HepG2 (cell line): ENCODE data around the gene AZI2. TPM values are rescaled to one million over a fixed set of nuclear protein-coding genes. Genes with fewer than 3 reads are reported as not detected.

Experiments used
- CEBPB ChIP-seq: IDR thresholded peaks from 2 replicates; pipeline ENCODE4 v1.6.1; 2011; ENCODE audit warnings: low read depth, low read length, improper control_type of control experiment, borderline replicate concordance
- CHD2 ChIP-seq: IDR thresholded peaks from 2 replicates; pipeline ENCODE4 v1.6.1; 2011; ENCODE audit warnings: low read depth, low read length, improper control_type of control experiment
- GFI1 ChIP-seq: sonication (generic); formaldehyde crosslinking; IDR thresholded peaks from 2 replicates; pipeline ENCODE4 v1.5.0; 2020; ENCODE audit warnings: missing genetic modification reagents, mild to moderate bottlenecking, borderline replicate concordance
- MXI1 ChIP-seq: IDR thresholded peaks from 3 replicates; pipeline ENCODE4 v1.6.1; 2012; ENCODE audit warnings: low read depth, low read length, inconsistent platforms, borderline replicate concordance
- NFRKB ChIP-seq: fragments of 450-650 bp; IDR thresholded peaks from 2 replicates; pipeline ENCODE4 v1.6.1; 2017
- NPAS2 ChIP-seq: sonication (generic); formaldehyde crosslinking; IDR thresholded peaks from 2 replicates; pipeline ENCODE4 v1.8.0; 2022; ENCODE audit warnings: mild to moderate bottlenecking, missing genetic modification reagents, borderline replicate concordance
- PHF20 ChIP-seq: sonication (generic); formaldehyde crosslinking; IDR thresholded peaks from 2 replicates; pipeline ENCODE4 v1.5.0; 2020; ENCODE audit warnings: mild to moderate bottlenecking, missing genetic modification reagents
- SIN3B ChIP-seq: fragments of 150-350 bp; IDR thresholded peaks from 2 replicates; pipeline ENCODE4 v1.6.1; 2014; ENCODE audit warnings: low read length
- SKIL ChIP-seq: sonication (generic); formaldehyde crosslinking; IDR thresholded peaks from 2 replicates; pipeline ENCODE4 v1.8.0; 2022; ENCODE audit warnings: missing genetic modification reagents, mild to moderate bottlenecking, moderate library complexity, borderline replicate concordance
- SMC3 ChIP-seq: IDR thresholded peaks from 2 replicates; pipeline ENCODE4 v1.6.1; 2011; ENCODE audit warnings: low read length, improper control_type of control experiment
- SOX13 ChIP-seq, 3 experiments: fragments of 450-650 bp in 1 of 3; sonication (generic) in 1 of 3; formaldehyde crosslinking in 1 of 3; IDR thresholded peaks in 2 of 3; conservative IDR thresholded peaks in 1 of 3; 2 replicates each; pipeline versions ENCODE4 v1.5.0 to v1.6.1; 2016 to 2020; ENCODE audit warnings: antibody characterized with exemption in 1 of 3, mild to moderate bottlenecking in 1 of 3, missing compliant biosample characterization in 1 of 3, missing genetic modification reagents in 1 of 3, moderate library complexity in 1 of 3
- SRY ChIP-seq: sonication (generic); formaldehyde crosslinking; IDR thresholded peaks from 2 replicates; pipeline ENCODE4 v1.8.0; 2022; ENCODE audit warnings: mild to moderate bottlenecking, missing genetic modification reagents
- TRIM24 ChIP-seq: sonication (generic); formaldehyde crosslinking; IDR thresholded peaks from 2 replicates; pipeline ENCODE4 v1.8.0; 2022; ENCODE audit warnings: mild to moderate bottlenecking, missing genetic modification reagents
- ZBTB20 ChIP-seq: sonication (generic); formaldehyde crosslinking; IDR thresholded peaks from 2 replicates; pipeline ENCODE4 v1.8.1; 2023; ENCODE audit warnings: missing genetic modification reagents, low read depth, mild to moderate bottlenecking, borderline replicate concordance
- ZFP62 ChIP-seq: sonication (generic); formaldehyde crosslinking; IDR thresholded peaks from 2 replicates; pipeline ENCODE4 v1.4.0; 2020; ENCODE audit warnings: missing genetic modification reagents
- ZNF333 ChIP-seq: sonication (generic); formaldehyde crosslinking; IDR thresholded peaks from 2 replicates; pipeline ENCODE4 v1.4.0; 2020; ENCODE audit warnings: mild to moderate bottlenecking, missing genetic modification reagents, borderline replicate concordance
- ZNF577 ChIP-seq: sonication (generic); formaldehyde crosslinking; IDR thresholded peaks from 2 replicates; pipeline ENCODE4 v1.4.0; 2020; ENCODE audit warnings: mild to moderate bottlenecking, low read depth, missing genetic modification reagents, borderline replicate concordance
- polyA plus RNA-seq, 8 experiments: library from polyadenylated mRNA; depleted of rRNA in 3 of 8; stranded (reverse) in 7 of 8; unstranded in 1 of 8; fragments of >200 nt; fragmentation: Illumina TruSeq in 4 of 8; extraction: Trizol in 4 of 8; gene quantifications; 2 replicates each; pipeline versions ENCODE4 v1.2.1 to v1.2.3, GENCODE V29; 2011 to 2016; ENCODE audit warnings: low read depth in 4 of 8, missing spikeins in 1 of 8, mixed read lengths in 1 of 8; ENCODE audit not compliant: insufficient read depth in 1 of 8
- total RNA-seq, 5 experiments: library from RNA; depleted of rRNA; stranded (reverse); fragments of >200 nt; fragmentation: Illumina TruSeq; extraction: Trizol; gene quantifications; 2 replicates each; pipeline ENCODE4 v1.2.3, GENCODE V29; 2016; ENCODE audit warnings: low read depth in 1 of 5
- TF ChIP-seq, protein P1 (sequence below): sonication (generic); formaldehyde crosslinking; IDR thresholded peaks from 2 replicates; pipeline ENCODE4 v1.5.1; 2020; ENCODE audit warnings: missing genetic modification reagents, mild to moderate bottlenecking, borderline replicate concordance
- TF ChIP-seq, protein P2 (sequence below): sonication (generic); formaldehyde crosslinking; IDR thresholded peaks from 2 replicates; pipeline ENCODE4 v1.8.0; 2022; ENCODE audit warnings: mild to moderate bottlenecking, missing genetic modification reagents, borderline replicate concordance
- TF ChIP-seq, protein P3 (sequence below): sonication (generic); formaldehyde crosslinking; IDR thresholded peaks from 2 replicates; pipeline ENCODE4 v1.4.0; 2020; ENCODE audit warnings: mild to moderate bottlenecking, missing genetic modification reagents, borderline replicate concordance

Gene AZI2
- total and polyA plus RNA-seq, 2 of the 13 experiments (the other 11 are each of a cell fraction or from before 2014, with no cell fraction given): 43.7 to 49.8 TPM

- TF ChIP-seq SKIL (no peak), CHD2 (peak; percentile 72), PHF20 (CRISPR knock-in tag) (peak; percentile 82), ZFP62 (CRISPR knock-in tag) (no peak), CEBPB (peak; percentile 15; the same call in 1 of the 2 replicates), SRY (CRISPR knock-in tag) (peak; percentile 84; the same call in 1 of the 2 replicates), MXI1 (peak; percentile 55; the same call in 1 of the 3 replicates), SIN3B (no peak), ZBTB20 (CRISPR knock-in tag) (peak; percentile 76; the same call in 1 of the 2 replicates), NPAS2 (CRISPR knock-in tag) (no peak), SMC3 (no peak), GFI1 (CRISPR knock-in tag) (0 out of 2 replicates have a peak, but pooled peaks have one; percentile 36), ZNF333 (CRISPR knock-in tag) (peak; percentile 70; the same call in 1 of the 2 replicates), TRIM24 (CRISPR knock-in tag) (no peak; the same call in 1 of the 2 replicates), SOX13 (IDR thresholded peaks at IDR 0.05) (no peak), SOX13 (CRISPR knock-in tag; conservative IDR thresholded peaks at IDR 0.05 in 1 of 2, IDR thresholded peaks at IDR 0.05 in 1 of 2) (peak in 1 of 2 experiments; percentile 17; a peak in 1 of 4 replicates), NFRKB (no peak), ZNF577 (CRISPR knock-in tag) (no peak; the same call in 1 of the 2 replicates)
- TF ChIP-seq, protein P1, sequence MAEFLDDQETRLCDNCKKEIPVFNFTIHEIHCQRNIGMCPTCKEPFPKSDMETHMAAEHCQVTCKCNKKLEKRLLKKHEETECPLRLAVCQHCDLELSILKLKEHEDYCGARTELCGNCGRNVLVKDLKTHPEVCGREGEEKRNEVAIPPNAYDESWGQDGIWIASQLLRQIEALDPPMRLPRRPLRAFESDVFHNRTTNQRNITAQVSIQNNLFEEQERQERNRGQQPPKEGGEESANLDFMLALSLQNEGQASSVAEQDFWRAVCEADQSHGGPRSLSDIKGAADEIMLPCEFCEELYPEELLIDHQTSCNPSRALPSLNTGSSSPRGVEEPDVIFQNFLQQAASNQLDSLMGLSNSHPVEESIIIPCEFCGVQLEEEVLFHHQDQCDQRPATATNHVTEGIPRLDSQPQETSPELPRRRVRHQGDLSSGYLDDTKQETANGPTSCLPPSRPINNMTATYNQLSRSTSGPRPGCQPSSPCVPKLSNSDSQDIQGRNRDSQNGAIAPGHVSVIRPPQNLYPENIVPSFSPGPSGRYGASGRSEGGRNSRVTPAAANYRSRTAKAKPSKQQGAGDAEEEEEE (CRISPR knock-in tag): peak; percentile 74; the same call in 1 of the 2 replicates
- TF ChIP-seq, protein P2, sequence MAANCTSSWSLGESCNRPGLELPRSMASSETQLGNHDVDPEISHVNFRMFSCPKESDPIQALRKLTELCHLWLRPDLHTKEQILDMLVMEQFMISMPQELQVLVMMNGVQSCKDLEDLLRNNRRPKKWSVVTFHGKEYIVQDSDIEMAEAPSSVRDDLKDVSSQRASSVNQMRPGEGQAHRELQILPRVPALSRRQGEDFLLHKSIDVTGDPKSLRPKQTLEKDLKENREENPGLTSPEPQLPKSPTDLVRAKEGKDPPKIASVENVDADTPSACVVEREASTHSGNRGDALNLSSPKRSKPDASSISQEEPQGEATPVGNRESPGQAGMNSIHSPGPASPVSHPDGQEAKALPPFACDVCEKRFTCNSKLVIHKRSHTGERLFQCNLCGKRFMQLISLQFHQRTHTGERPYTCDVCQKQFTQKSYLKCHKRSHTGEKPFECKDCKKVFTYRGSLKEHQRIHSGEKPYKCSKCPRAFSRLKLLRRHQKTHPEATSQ (CRISPR knock-in tag): no peak; the same call in 1 of the 2 replicates
- TF ChIP-seq, protein P3, sequence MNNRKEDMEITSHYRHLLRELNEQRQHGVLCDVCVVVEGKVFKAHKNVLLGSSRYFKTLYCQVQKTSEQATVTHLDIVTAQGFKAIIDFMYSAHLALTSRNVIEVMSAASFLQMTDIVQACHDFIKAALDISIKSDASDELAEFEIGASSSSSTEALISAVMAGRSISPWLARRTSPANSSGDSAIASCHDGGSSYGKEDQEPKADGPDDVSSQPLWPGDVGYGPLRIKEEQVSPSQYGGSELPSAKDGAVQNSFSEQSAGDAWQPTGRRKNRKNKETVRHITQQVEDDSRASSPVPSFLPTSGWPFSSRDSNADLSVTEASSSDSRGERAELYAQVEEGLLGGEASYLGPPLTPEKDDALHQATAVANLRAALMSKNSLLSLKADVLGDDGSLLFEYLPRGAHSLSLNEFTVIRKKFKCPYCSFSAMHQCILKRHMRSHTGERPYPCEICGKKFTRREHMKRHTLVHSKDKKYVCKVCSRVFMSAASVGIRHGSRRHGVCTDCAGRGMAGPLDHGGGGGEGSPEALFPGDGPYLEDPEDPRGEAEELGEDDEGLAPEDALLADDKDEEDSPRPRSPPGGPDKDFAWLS: no peak
Measured at GRCh38 chr3:28348629-28349468, at the start of gene AZI2, which contains the start of gene ZCWPW2 (continued).
